GM18505 (cell line): ENCODE results near the gene GPHN.
"Not testable (repeated sequence)": the region's sequence is repeated elsewhere in the genome, so short reads cannot be mapped to it uniquely, and the experiment has no call there.

ENCODE experiments used
- ATAC-seq: cut with Tn5 transposase; IDR thresholded peaks from one replicate; pipeline ENCODE4 v1.9.1; 2021; ENCODE audit not compliant: unreplicated experiment
- POLR2A ChIP-seq: IDR thresholded peaks from 4 replicates; pipeline ENCODE4 v1.6.1; 2011; ENCODE audit warnings: borderline replicate concordance; ENCODE audit not compliant: insufficient read depth, insufficient read length; ENCODE audit errors: extremely low read depth

The GPHN gene

GRCh38 chr14:66698503-66698902 is 190.6 kb downstream of the GPHN start:
- ATAC-seq = no peak
- TF ChIP-seq POLR2A = no peak

GRCh38 chr14:66701813-66702212 is 193.9 kb downstream of the GPHN start:
- no peak for TF ChIP-seq POLR2A

GRCh38 chr14:66708267-66708666 is 200.3 kb downstream of the GPHN start:
- no peak for TF ChIP-seq POLR2A
- ATAC-seq = no peak

More at GRCh38 chr14:66701813-66702212, 193.9 kb downstream of the GPHN start:
- ATAC-seq = no peak

GRCh38 chr14:66709291-66709690 is 201.3 kb downstream of the GPHN start:
- no peak for ATAC-seq
- no peak for TF ChIP-seq POLR2A

GRCh38 chr14:66714291-66714690 is 206.3 kb downstream of the GPHN start:
- ATAC-seq = not testable (repeated sequence)

GRCh38 chr14:66715313-66715712 is 207.4 kb downstream of the GPHN start:
- not testable (repeated sequence) for ATAC-seq

- no peak for TF ChIP-seq POLR2A
- ATAC-seq = no peak
Measured at GRCh38 chr14:66716227-66716626, 208.3 kb downstream of the GPHN start.

GRCh38 chr14:66717561-66718140 is 209.7 kb downstream of the GPHN start:
- ATAC-seq = no peak
- TF ChIP-seq POLR2A = no peak

GRCh38 chr14:66724996-66725395 is 217.0 kb downstream of the GPHN start:
- no peak for TF ChIP-seq POLR2A
- no peak for ATAC-seq

- not testable (repeated sequence) for ATAC-seq
Measured at GRCh38 chr14:66731298-66731697, 223.4 kb downstream of the GPHN start.

GRCh38 chr14:66735853-66736252 is 227.9 kb downstream of the GPHN start:
- TF ChIP-seq POLR2A = no peak
- no peak for ATAC-seq

- ATAC-seq = no peak
- TF ChIP-seq POLR2A = no peak
Measured at GRCh38 chr14:66739826-66740225, 231.9 kb downstream of the GPHN start.

- no peak for ATAC-seq
- no peak for TF ChIP-seq POLR2A
Measured at GRCh38 chr14:66745078-66745477, 237.1 kb downstream of the GPHN start.

GRCh38 chr14:66746316-66747006 is 238.5 kb downstream of the GPHN start:
- TF ChIP-seq POLR2A = no peak
- no peak for ATAC-seq

GRCh38 chr14:66752109-66752508 is 244.2 kb downstream of the GPHN start:
- TF ChIP-seq POLR2A = no peak
- no peak for ATAC-seq
